22Rv1 (cell line): Measurements from ENCODE around the gene DHDH.

Experiments used
- CTCF ChIP-seq: fragments of 450-650 bp; IDR thresholded peaks from 2 replicates; pipeline ENCODE4 v1.5.1; 2017; ENCODE audit warnings: mild to moderate bottlenecking
- ZFX ChIP-seq: fragments of 450-650 bp; IDR thresholded peaks from 2 replicates; pipeline ENCODE4 v1.6.1; 2017; ENCODE audit warnings: antibody characterized with exemption, borderline replicate concordance

GRCh38 chr19:48887861-48888612, 45.5 kb upstream of the DHDH start:
- TF ChIP-seq CTCF (no peak), ZFX (no peak)
